ENCODE data around the gene ZFX.
"Not testable (repeated sequence)": the region's sequence is repeated elsewhere in the genome, so short reads cannot be mapped to it uniquely, and the experiment has no call there.

The ZFX gene

GRCh38 chrX:24131476-24131875 is 18.1 kb upstream of the ZFX start:
- no peak for FAIRE-seq
- TF ChIP-seq CTCF (IDR thresholded peaks at IDR 0.05; ENCODE audit: insufficient read depth, missing control alignments): no peak
- no peak for DNase-seq (ENCODE audit: insufficient read length, low spot score)

GRCh38 chrX:24133312-24133711 is 16.2 kb upstream of the ZFX start:
- no peak for FAIRE-seq
- DNase-seq (ENCODE audit: insufficient read length, low spot score): no peak
- no peak for TF ChIP-seq CTCF (IDR thresholded peaks at IDR 0.05; ENCODE audit: insufficient read depth, missing control alignments)

DNA sequence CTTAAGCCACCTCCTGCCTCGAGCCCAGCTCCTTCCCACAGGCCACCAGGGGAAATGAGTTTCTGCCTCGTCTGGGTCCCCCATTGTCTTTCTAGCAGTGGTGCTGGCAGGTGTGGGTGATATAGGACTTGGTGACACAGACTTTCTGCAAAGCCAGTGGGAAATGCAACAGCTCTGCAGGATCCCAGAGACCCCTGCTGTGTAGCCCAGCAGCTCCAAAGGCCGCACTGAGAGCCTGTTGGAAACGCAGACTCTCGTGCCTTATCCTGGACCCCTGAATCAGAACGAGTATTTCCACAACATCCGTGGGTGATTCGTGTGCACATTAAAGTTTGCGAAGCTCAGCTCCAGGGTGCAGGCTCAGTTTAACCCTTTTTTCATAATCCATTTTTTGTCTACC is 13.8 kb upstream of the ZFX start:
- not testable (repeated sequence) for DNase-seq (ENCODE audit: insufficient read length, low spot score); FAIRE-seq

- no peak for DNase-seq (ENCODE audit: insufficient read length, low spot score)
- TF ChIP-seq CTCF (IDR thresholded peaks at IDR 0.05; ENCODE audit: insufficient read depth, missing control alignments): no peak
- FAIRE-seq: no peak
Observed at GRCh38 chrX:24137192-24137591, 12.3 kb upstream of the ZFX start.

GRCh38 chrX:24143982-24144381 is 5.5 kb upstream of the ZFX start:
- FAIRE-seq; DNase-seq (ENCODE audit: insufficient read length, low spot score): not testable (repeated sequence)

- DNase-seq (ENCODE audit: insufficient read length, low spot score) (no peak), FAIRE-seq (no peak)
- no peak for TF ChIP-seq CTCF (IDR thresholded peaks at IDR 0.05; ENCODE audit: insufficient read depth, missing control alignments)
Observed at GRCh38 chrX:24144528-24144927, 5.0 kb upstream of the ZFX start.

- FAIRE-seq (no peak), DNase-seq (ENCODE audit: insufficient read length, low spot score) (no peak)
Observed at GRCh38 chrX:24145303-24146186, 4.0 kb upstream of the ZFX start.

More at GRCh38 chrX:24145303-24146186, 4.0 kb upstream of the ZFX start:
- no peak for TF ChIP-seq CTCF (IDR thresholded peaks at IDR 0.05; ENCODE audit: insufficient read depth, missing control alignments)

Data from D721Med (cell line).